GM04503 (cell line): ENCODE results near the gene AP3B1.
"Not testable (repeated sequence)": the region's sequence is repeated elsewhere in the genome, so short reads cannot be mapped to it uniquely, and the experiment has no call there.

Experiments
- DNase-seq: peaks from one replicate; pipeline ENCODE4 v3.0.0-alpha.2; 2012; ENCODE audit warnings: low read depth

AP3B1 gene

GRCh38 chr5:78063495-78063894, 231.0 kb downstream of the AP3B1 start:
- no peak for DNase-seq

GRCh38 chr5:78062645-78063044, 231.9 kb downstream of the AP3B1 start:
- no peak for DNase-seq

GRCh38 chr5:78060421-78060820, 234.1 kb downstream of the AP3B1 start:
- DNase-seq: no peak

GRCh38 chr5:78058625-78059024, 235.9 kb downstream of the AP3B1 start:
- DNase-seq: no peak

- DNase-seq: no peak
Measured at GRCh38 chr5:78056901-78057514, 237.5 kb downstream of the AP3B1 start.

- no peak for DNase-seq
Measured at GRCh38 chr5:78056053-78056452, 238.4 kb downstream of the AP3B1 start.

GRCh38 chr5:78050888-78051287, 243.6 kb downstream of the AP3B1 start:
- DNase-seq: peak; percentile 18

- DNase-seq: not testable (repeated sequence)
Measured at GRCh38 chr5:78046823-78047222, 247.7 kb downstream of the AP3B1 start.

- DNase-seq: no peak
Measured at GRCh38 chr5:78046006-78046405, 248.5 kb downstream of the AP3B1 start.

GRCh38 chr5:78041805-78042204, 252.7 kb downstream of the AP3B1 start:
- DNase-seq: no peak

GRCh38 chr5:78025540-78025939, 269.0 kb downstream of the AP3B1 start:
- DNase-seq: no peak

- DNase-seq: no peak
Measured at GRCh38 chr5:78019744-78020143, 274.8 kb downstream of the AP3B1 start.

GRCh38 chr5:78016863-78017529, 277.5 kb downstream of the AP3B1 start:
- DNase-seq: no peak

GRCh38 chr5:78009937-78010527, 284.5 kb downstream of the AP3B1 start:
- DNase-seq: peak; percentile 87

GRCh38 chr5:78008356-78008967, 286.0 kb downstream of the AP3B1 start:
- DNase-seq: no peak

GRCh38 chr5:78007233-78007632, 287.3 kb downstream of the AP3B1 start:
- no peak for DNase-seq

- no peak for DNase-seq
Measured at GRCh38 chr5:78006449-78006848, 288.0 kb downstream of the AP3B1 start.

- no peak for DNase-seq
Measured at GRCh38 chr5:78005021-78005785, 289.3 kb downstream of the AP3B1 start.

GRCh38 chr5:78004559-78004958, 289.9 kb downstream of the AP3B1 start:
- no peak for DNase-seq

GRCh38 chr5:78003919-78004318, 290.6 kb downstream of the AP3B1 start:
- DNase-seq: no peak

- no peak for DNase-seq
Measured at GRCh38 chr5:78003450-78003849, 291.0 kb downstream of the AP3B1 start.

- no peak for DNase-seq
Measured at GRCh38 chr5:78002690-78003089, 291.8 kb downstream of the AP3B1 start.
